ENCODE results near the gene ZNF592.
"Not testable (repeated sequence)": the region's sequence is repeated elsewhere in the genome, so short reads cannot be mapped to it uniquely, and the experiment has no call there.

The ZNF592 gene

DNA sequence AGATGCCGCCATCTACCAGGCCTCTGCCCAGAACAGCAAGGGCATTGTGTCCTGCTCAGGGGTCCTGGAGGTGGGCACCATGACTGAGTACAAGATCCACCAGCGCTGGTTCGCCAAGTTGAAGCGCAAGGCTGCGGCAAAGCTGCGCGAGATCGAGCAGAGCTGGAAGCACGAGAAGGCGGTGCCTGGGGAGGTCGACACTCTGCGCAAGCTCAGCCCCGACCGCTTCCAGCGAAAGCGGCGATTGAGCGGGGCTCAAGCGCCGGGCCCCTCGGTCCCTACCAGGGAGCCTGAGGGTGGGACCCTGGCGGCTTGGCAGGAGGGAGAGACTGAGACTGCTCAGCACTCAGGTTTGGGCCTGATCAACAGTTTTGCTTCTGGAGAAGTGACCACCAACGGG is 91.3 kb downstream of the ZNF592 start:
- ChIA-PET POLR2A (no interaction called here), CTCF (interaction anchor here (0.9 to 1.9 kb wide), 3 partner anchors 12 to 89 kb away, joined by 3 to 7 read pairs (median 5); no protein-coding TSS in a partner anchor)

DNA sequence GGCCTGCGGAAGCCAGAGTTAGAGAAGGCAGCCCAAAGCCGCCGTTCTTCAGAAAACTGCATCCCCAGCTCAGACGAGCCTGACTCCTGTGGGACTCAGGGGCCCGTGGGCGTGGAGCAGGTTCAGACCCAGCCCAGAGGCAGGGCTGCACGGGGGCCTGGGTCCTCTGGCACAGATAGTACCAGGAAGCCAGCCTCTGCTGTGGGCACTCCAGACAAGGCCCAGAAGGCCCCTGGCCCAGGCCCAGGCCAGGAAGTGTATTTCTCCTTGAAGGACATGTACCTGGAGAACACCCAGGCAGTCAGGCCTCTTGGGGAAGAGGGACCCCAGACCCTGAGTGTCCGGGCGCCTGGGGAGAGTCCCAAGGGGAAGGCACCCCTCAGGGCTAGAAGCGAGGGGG is 91.9 kb downstream of the ZNF592 start:
- TF ChIP-seq, protein P1, sequence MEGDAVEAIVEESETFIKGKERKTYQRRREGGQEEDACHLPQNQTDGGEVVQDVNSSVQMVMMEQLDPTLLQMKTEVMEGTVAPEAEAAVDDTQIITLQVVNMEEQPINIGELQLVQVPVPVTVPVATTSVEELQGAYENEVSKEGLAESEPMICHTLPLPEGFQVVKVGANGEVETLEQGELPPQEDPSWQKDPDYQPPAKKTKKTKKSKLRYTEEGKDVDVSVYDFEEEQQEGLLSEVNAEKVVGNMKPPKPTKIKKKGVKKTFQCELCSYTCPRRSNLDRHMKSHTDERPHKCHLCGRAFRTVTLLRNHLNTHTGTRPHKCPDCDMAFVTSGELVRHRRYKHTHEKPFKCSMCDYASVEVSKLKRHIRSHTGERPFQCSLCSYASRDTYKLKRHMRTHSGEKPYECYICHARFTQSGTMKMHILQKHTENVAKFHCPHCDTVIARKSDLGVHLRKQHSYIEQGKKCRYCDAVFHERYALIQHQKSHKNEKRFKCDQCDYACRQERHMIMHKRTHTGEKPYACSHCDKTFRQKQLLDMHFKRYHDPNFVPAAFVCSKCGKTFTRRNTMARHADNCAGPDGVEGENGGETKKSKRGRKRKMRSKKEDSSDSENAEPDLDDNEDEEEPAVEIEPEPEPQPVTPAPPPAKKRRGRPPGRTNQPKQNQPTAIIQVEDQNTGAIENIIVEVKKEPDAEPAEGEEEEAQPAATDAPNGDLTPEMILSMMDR (IDR thresholded peaks at IDR 0.05; ENCODE audit: control extremely low read depth, extremely low read depth, low read depth, missing control alignments), result no peak
- CTCF ChIA-PET, result interaction anchor here (1.9 kb wide), 1 partner anchor 18 kb away, joined by 7 read pairs; no protein-coding TSS in a partner anchor
- no peak for DNase-seq (ENCODE audit: extremely low spot score)
- POLR2A ChIA-PET, result no interaction called here

More for the DNA sequence above, 91.3 kb downstream of the ZNF592 start:
- TF ChIP-seq, protein P1 (IDR thresholded peaks at IDR 0.05; ENCODE audit: control extremely low read depth, extremely low read depth, low read depth, missing control alignments), result no peak
- no peak for DNase-seq (ENCODE audit: extremely low spot score)

DNA sequence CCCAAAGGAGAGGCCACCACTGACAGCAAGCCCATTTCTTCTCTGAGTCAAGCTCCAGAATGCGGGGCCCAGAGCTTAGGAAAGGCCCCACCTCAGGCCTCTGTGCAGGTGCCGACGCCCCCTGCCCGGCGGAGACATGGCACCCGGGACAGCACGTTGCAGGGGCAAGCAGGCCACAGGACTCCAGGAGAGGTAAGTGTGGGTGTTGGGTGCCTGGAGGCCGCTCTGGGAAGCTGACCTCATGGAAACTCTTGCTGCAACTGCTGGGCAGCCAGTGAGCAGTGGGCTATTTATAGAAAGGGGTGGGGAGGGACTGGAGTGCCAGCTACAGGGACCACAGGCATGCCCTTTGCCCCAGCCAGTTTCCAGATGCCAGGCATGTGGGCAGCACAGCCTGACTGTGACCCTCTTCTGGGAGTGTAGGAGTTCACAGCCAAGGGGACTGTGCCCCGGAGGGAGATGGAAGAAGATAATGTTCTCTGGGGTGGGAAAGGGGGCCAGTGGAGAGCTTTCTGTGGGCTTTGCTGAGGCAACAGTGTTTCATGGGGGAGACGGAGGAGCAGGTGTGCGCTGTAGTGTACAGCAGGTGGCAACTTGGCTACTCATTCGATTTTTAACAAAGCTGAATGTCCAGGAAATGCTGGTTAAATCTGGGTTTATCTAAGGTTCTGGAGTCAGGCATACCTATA is 92.5 kb downstream of the ZNF592 start:
- ChIA-PET POLR2A (interaction anchor here (0.5 kb wide), 1 partner anchor 136 kb away, joined by 4 read pairs; no protein-coding TSS in a partner anchor), CTCF (interaction anchor here (1.0 to 1.9 kb wide), 2 partner anchors 18 to 269 kb away, joined by 4 to 7 read pairs; no protein-coding TSS in a partner anchor)
- TF ChIP-seq, protein P1 (IDR thresholded peaks at IDR 0.05; ENCODE audit: control extremely low read depth, extremely low read depth, low read depth, missing control alignments), result no peak
- no peak for DNase-seq (ENCODE audit: extremely low spot score)

DNA sequence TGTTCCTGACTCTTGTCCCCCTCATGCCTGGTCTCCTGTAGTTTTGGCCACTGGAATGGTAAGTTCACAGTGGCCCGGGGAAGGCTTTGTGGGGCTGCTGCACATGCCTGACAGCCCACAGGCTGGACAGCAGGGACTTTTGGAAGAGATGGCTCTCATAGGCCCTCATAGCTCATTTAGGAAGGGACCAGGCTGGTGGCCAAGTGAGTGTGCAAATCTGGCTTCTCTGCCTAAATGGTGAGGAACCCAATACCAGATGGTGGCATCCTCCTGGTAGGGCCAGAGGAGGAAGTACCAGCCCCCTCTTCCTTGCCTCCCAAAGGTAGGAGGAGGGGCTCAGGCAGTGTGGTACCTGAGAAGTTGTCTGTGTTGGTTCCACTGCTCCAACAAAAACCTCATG is 94.4 kb downstream of the ZNF592 start:
- CTCF ChIA-PET, result interaction anchor here (1.7 kb wide), 1 partner anchor 9 kb away, joined by 7 read pairs; no protein-coding TSS in a partner anchor
- DNase-seq (ENCODE audit: extremely low spot score), result no peak
- TF ChIP-seq, protein P1 (IDR thresholded peaks at IDR 0.05; ENCODE audit: control extremely low read depth, extremely low read depth, low read depth, missing control alignments), result no peak
- POLR2A ChIA-PET, result no interaction called here

DNA sequence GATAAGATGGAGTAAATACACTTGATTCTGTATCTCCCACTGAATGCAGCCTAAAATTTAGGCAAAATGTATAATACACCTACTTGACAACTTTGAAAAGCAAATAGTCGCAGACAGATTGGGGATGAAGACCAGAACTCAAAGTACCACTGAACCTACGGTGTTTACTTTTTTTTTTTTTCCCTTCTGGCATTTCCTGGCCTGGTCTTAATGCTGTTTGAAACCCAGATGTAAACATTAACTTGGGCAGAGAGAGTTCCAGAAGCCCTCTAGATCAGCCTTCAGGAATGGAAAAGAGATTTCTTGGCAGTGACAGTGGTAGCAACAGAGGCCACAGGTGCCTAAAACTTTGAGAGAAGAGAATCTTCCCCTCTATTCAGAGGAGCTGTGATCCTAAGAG is 96.6 kb downstream of the ZNF592 start:
- ChIA-PET POLR2A (no interaction called here), CTCF (interaction anchor here (1.1 to 2.1 kb wide), 10 partner anchors 8 to 83 kb away, joined by 3 to 10 read pairs (median 4); no protein-coding TSS in a partner anchor)
- no peak for DNase-seq (ENCODE audit: extremely low spot score)
- TF ChIP-seq, protein P1 (IDR thresholded peaks at IDR 0.05; ENCODE audit: control extremely low read depth, extremely low read depth, low read depth, missing control alignments), result no peak

DNA sequence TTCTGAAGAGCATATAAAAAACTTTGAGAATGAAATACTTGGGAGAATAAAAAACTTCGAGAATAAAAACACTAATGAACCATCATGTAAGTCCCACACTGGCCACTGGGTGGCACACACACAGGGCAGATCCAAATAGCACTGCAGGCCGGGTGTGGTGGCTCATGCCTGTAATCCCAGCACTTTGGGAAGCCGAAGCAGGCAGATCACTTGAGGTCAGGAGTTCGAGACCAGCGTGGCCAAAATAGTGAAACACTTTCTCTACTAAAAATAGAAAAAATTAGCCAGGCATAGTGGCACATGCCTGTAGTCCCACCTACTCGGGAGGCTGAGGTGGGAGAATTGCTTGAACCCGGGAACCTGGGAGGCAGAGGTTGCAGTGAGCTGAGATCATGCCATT is 97.2 kb downstream of the ZNF592 start:
- peak; percentile 48 for DNase-seq (ENCODE audit: extremely low spot score)
- TF ChIP-seq, protein P1 (IDR thresholded peaks at IDR 0.05; ENCODE audit: control extremely low read depth, extremely low read depth, low read depth, missing control alignments), result peak; percentile 57
- POLR2A ChIA-PET, result not testable (repeated sequence)
- CTCF ChIA-PET, result interaction anchor here (1.1 to 2.1 kb wide), 10 partner anchors 9 to 83 kb away, joined by 3 to 10 read pairs (median 4); no protein-coding TSS in a partner anchor
